PFSK-1 (cell line): ENCODE results near the gene SLC38A11.

ENCODE experiments used
- FOXP2 ChIP-seq: optimal IDR thresholded peaks from 2 replicates; pipeline ENCODE3; 2011; ENCODE audit warnings: borderline replicate concordance, control low read depth, inconsistent platforms; ENCODE audit not compliant: insufficient read depth; ENCODE audit errors: extremely low read length, extremely low read depth
- POLR2AphosphoS5 ChIP-seq: IDR thresholded peaks from 2 replicates; pipeline ENCODE4 v1.6.1; 2012; ENCODE audit warnings: low read depth, mild to moderate bottlenecking, control low read depth, low read length, moderate library complexity
- REST ChIP-seq, 2 experiments: IDR thresholded peaks; 2 replicates each; pipeline versions ENCODE4 v1.6.1 to v1.8.0; 2011 to 2012; ENCODE audit warnings: low read depth in 2 of 2, low read length in 2 of 2, control low read depth in 1 of 2, inconsistent platforms in 1 of 2, mild to moderate bottlenecking in 1 of 2, moderate library complexity in 1 of 2; ENCODE audit not compliant: insufficient read depth in 1 of 2
- SIN3A ChIP-seq: IDR thresholded peaks from 2 replicates; pipeline ENCODE4 v1.6.1; 2012; ENCODE audit warnings: mild to moderate bottlenecking, low read length, moderate library complexity, borderline replicate concordance; ENCODE audit not compliant: insufficient read depth
- TAF1 ChIP-seq: IDR thresholded peaks from 2 replicates; pipeline ENCODE4 v1.6.1; 2012; ENCODE audit warnings: low read length, control low read depth, borderline replicate concordance; ENCODE audit not compliant: insufficient read depth

SLC38A11 gene

GRCh38 chr2:164932377-164932776 lies 22.9 kb downstream of the SLC38A11 start:
- TF ChIP-seq POLR2AphosphoS5 (no peak), TAF1 (no peak), SIN3A (no peak), REST (IDR thresholded peaks at IDR 0.05; ENCODE audit: insufficient read depth in 1 of 2, low read depth in 2 of 2, low read length in 2 of 2) (no peak), FOXP2 (no peak)

GRCh38 chr2:164928101-164928673 lies 27.1 kb downstream of the SLC38A11 start:
- TF ChIP-seq SIN3A (no peak), POLR2AphosphoS5 (no peak), REST (IDR thresholded peaks at IDR 0.05; ENCODE audit: insufficient read depth in 1 of 2, low read depth in 2 of 2, low read length in 2 of 2) (no peak), FOXP2 (no peak), TAF1 (no peak)

- TF ChIP-seq SIN3A (no peak), TAF1 (no peak), POLR2AphosphoS5 (no peak), FOXP2 (no peak), REST (IDR thresholded peaks at IDR 0.05; ENCODE audit: insufficient read depth in 1 of 2, low read depth in 2 of 2, low read length in 2 of 2) (no peak)
Measured at GRCh38 chr2:164922134-164922533, 33.2 kb downstream of the SLC38A11 start.

- TF ChIP-seq FOXP2 (no peak), POLR2AphosphoS5 (no peak), SIN3A (no peak), REST (IDR thresholded peaks at IDR 0.05; ENCODE audit: insufficient read depth in 1 of 2, low read depth in 2 of 2, low read length in 2 of 2) (no peak), TAF1 (no peak)
Measured at GRCh38 chr2:164920430-164920829, 34.9 kb downstream of the SLC38A11 start.

GRCh38 chr2:164917296-164917903 lies 37.9 kb downstream of the SLC38A11 start:
- no peak for TF ChIP-seq SIN3A
- TF ChIP-seq TAF1 = no peak
- TF ChIP-seq REST (IDR thresholded peaks at IDR 0.05; ENCODE audit: insufficient read depth in 1 of 2, low read depth in 2 of 2, low read length in 2 of 2) = no peak
- TF ChIP-seq POLR2AphosphoS5 = no peak
